Mononuclear cell (primary cell): Measurements from ENCODE around the gene TMEM143. TPM values are rescaled to one million over a fixed set of nuclear protein-coding genes. Genes with fewer than 3 reads are reported as not detected.
"Not testable (repeated sequence)": the region's sequence is repeated elsewhere in the genome, so short reads cannot be mapped to it uniquely, and the experiment has no call there.

Experiments
- H3K27me3 ChIP-seq: 2 replicates; pipeline ENCODE4 v1.6.0; 2011; ENCODE audit warnings: low read length, control low read depth; ENCODE audit not compliant: insufficient read depth
- H3K4me1 ChIP-seq: 2 replicates; pipeline ENCODE4 v1.5.1; 2011; ENCODE audit warnings: mild to moderate bottlenecking, low read length, control low read depth; ENCODE audit not compliant: insufficient read depth
- H3K4me3 ChIP-seq: 2 replicates; pipeline ENCODE4 v1.5.1; 2011; ENCODE audit warnings: mild to moderate bottlenecking, low read length, moderate library complexity
- H3K9me3 ChIP-seq: 2 replicates; pipeline ENCODE4 v1.5.1; 2011; ENCODE audit warnings: low read depth, mild to moderate bottlenecking, control low read depth, low read length
- total RNA-seq: library from RNA; depleted of rRNA; stranded (reverse); fragments of >200 nt; gene quantifications from one replicate; pipeline ENCODE4 v1.2.3, GENCODE V29; 2012

Gene TMEM143
- total RNA-seq, 1 donor, result 3.4 TPM

- Histone ChIP-seq H3K4me1 (no peaks in the 10 kb centered on the region), H3K9me3 (no peaks in the 10 kb centered on the region), H3K4me3 (no peak overlapping the region), H3K27me3 (no peaks in the 10 kb centered on the region)
These were observed 9.8 kb upstream of the TMEM143 start for GRCh38 chr19:48373567-48373966.

- Histone ChIP-seq H3K4me3 (no peak overlapping the region), H3K27me3 (no peaks in the 10 kb centered on the region), H3K4me1 (no peaks in the 10 kb centered on the region), H3K9me3 (no peaks in the 10 kb centered on the region)
These were observed 9.2 kb upstream of the TMEM143 start for GRCh38 chr19:48372904-48373303.

GRCh38 chr19:48371771-48372170 is 8.0 kb upstream of the TMEM143 start:
- H3K4me3 ChIP-seq, H3K27me3 ChIP-seq, H3K9me3 ChIP-seq, H3K4me1 ChIP-seq: not testable (repeated sequence)

DNA sequence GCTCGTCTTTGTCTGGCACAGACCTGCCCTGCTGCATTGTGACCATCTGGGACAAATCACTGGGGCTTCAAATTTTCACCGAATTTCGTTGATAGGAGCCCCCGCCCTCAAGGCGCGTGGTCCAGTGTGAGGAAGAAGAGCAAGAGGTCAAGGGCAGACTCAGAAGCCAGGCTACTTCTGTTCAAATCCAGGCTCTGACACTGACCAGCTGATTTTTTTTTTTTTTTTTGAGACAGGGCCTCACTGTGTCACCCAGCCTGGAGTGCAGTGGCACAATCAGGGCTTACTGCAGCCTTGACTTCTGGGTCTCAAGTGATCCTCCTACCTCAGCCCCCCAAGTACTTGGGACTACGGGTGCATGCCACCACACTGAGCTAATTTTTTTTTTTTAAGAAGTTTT is 7.6 kb upstream of the TMEM143 start:
- no peaks in the 10 kb centered on the region for H3K27me3 ChIP-seq

GRCh38 chr19:48370955-48371354 is 7.2 kb upstream of the TMEM143 start:
- Histone ChIP-seq H3K4me3 (no peak overlapping the region), H3K4me1 (no peaks in the 10 kb centered on the region), H3K9me3 (no peaks in the 10 kb centered on the region), H3K27me3 (no peaks in the 10 kb centered on the region)

More for the DNA sequence above, 7.6 kb upstream of the TMEM143 start:
- Histone ChIP-seq H3K9me3 (no peaks in the 10 kb centered on the region), H3K4me3 (no peak overlapping the region), H3K4me1 (no peaks in the 10 kb centered on the region)

DNA sequence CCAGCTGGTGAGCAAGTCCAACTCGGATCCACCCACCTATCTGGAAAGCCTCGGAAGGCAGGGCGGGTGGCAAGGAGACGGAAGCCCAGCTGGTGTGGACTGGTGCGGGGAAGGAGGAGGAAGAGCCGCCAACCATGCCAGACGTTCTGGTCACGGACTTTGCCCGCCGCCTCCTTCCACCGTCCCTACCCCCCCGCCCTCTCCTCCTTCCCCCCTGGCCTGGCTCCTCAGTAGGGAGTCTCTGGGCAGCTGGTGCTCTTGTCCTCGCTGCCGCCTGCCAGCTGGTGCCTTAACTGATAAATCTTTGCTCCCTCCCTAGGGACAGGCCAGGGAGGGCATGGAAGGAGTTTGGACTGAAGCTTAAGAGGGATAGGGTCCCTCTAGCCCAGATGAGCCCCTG is 5.2 kb upstream of the TMEM143 start:
- H3K27me3 ChIP-seq, result no peaks in the 10 kb centered on the region
- no peaks in the 10 kb centered on the region for H3K9me3 ChIP-seq
- no peak overlapping the region for H3K4me3 ChIP-seq
- H3K4me1 ChIP-seq, result peaks cover 8% of the 10 kb centered on the region

GRCh38 chr19:48367855-48368254 is 4.1 kb upstream of the TMEM143 start:
- H3K4me3 ChIP-seq, result no peak overlapping the region
- H3K4me1 ChIP-seq, result peaks cover 16% of the 10 kb centered on the region
- no peaks in the 10 kb centered on the region for H3K9me3 ChIP-seq
- H3K27me3 ChIP-seq, result no peaks in the 10 kb centered on the region

DNA sequence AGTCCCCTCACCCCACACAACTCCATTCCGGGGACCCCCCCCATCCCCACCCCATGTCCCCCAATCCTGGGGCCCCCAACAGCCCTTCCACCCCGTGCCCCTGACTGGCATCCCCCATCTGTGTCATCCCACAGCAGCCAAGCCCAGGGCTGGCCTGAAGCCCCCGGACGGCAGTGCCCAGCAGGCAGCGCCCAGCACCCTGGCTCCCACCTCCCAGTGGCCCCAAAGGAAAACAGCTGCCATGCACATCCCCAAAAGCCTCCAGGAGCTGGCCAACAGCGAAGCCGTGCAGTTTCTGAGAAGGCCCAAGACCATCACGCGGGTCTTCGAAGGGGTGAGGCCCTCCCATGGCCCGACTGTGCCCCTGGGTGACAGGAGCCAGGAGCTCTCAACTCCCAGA is 1.9 kb upstream of the TMEM143 start:
- Histone ChIP-seq H3K9me3 (no peaks in the 10 kb centered on the region), H3K4me3 (no peak overlapping the region), H3K4me1 (peaks cover 17% of the 10 kb centered on the region), H3K27me3 (no peaks in the 10 kb centered on the region)

DNA sequence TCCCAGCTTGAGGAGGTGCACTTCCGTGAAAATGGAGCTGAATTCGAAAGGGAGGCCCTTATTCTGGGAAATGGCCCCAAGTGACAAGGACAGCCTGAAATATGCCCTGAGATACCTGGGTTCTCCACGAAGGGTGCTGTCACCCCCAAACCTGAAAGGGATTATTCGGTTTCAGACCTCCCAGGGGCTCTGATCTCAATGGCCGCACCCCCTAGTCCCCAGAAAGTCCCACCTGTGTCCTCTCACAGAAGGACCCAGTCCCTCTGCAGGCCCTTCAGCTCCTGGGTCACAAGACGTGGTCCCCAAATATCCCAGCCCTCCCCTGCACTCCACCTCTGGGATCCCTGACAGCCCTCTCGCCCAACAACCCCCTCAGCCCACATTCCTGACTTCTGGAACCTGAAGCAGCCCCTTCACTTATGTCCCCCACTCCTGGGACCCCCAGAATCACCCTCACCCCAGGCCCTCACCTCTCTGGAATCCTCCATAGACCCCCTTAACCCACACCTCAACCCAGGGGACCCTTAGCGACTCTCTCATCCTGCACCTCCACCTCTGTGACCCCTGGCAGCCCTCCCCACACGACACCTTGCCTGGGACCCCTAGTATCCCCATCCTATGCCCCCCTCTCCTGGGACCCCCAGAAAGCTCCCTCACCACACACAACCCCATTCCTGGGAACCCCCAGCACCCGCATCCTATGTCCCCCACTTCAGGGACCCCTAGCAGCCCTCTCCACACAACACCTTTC is 1.0 kb upstream of the TMEM143 start:
- peaks cover 17% of the 10 kb centered on the region for H3K4me1 ChIP-seq
- peak overlapping the region; percentile 21 for H3K4me3 ChIP-seq
- H3K9me3 ChIP-seq, result no peaks in the 10 kb centered on the region
- H3K27me3 ChIP-seq, result no peaks in the 10 kb centered on the region

- no peaks in the 10 kb centered on the region for H3K9me3 ChIP-seq
- H3K27me3 ChIP-seq, result no peaks in the 10 kb centered on the region
- H3K4me3 ChIP-seq, result peak overlapping the region; percentile 58
- H3K4me1 ChIP-seq, result peaks cover 17% of the 10 kb centered on the region
These were observed 285 bp downstream of the TMEM143 start for GRCh38 chr19:48363500-48363809.

DNA sequence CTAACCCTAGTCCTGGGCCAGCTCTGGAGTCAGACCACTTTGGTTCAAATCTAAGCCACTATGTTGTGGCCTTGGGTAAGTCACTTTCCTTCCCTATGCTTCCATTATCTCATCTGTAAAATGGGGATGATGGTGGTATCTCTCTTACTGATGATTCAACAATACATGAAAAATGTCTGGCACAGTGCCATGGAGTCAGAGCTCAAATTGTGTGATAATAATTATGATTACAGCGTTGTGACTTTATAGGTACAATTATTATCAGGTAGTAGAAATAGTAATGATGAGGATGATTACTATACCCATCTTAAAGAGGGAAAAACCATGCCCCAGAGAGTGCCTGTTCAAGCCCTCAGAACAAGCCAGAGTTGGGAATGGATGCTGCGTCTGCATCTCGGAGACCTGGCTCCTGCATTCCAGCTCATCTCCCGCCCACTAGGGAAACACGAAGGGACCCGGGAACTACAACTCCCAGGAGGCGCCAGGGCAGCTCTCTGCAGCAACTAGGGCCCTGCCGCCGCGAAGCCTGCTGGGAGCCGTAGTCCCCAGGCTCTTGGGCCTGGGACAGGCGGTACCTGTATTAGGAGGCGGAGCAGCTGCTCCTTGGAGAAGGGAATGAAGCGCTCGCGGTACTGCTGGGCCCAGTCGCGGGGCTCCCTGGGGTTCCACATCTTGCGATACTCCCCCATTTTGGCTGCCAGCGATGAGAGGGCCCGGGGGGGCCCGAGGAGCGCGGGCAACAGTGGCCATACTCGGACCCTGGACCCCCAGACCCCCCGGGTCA is 832 bp downstream of the TMEM143 start:
- no peaks in the 10 kb centered on the region for H3K27me3 ChIP-seq
- H3K4me1 ChIP-seq, result peaks cover 17% of the 10 kb centered on the region
- H3K9me3 ChIP-seq, result no peaks in the 10 kb centered on the region
- H3K4me3 ChIP-seq, result peak overlapping the region; percentile 58

GRCh38 chr19:48361912-48362311 is 1.8 kb downstream of the TMEM143 start:
- Histone ChIP-seq H3K9me3 (no peaks in the 10 kb centered on the region), H3K4me1 (peaks cover 17% of the 10 kb centered on the region), H3K27me3 (no peaks in the 10 kb centered on the region), H3K4me3 (no peak overlapping the region)

GRCh38 chr19:48359123-48359522 is 4.6 kb downstream of the TMEM143 start:
- Histone ChIP-seq H3K4me1 (peaks cover 10% of the 10 kb centered on the region), H3K4me3 (no peak overlapping the region), H3K27me3 (no peaks in the 10 kb centered on the region), H3K9me3 (no peaks in the 10 kb centered on the region)

- no peaks in the 10 kb centered on the region for H3K27me3 ChIP-seq
- H3K4me1 ChIP-seq, result no peaks in the 10 kb centered on the region
- no peak overlapping the region for H3K4me3 ChIP-seq
- no peaks in the 10 kb centered on the region for H3K9me3 ChIP-seq
These were observed 8.3 kb downstream of the TMEM143 start for GRCh38 chr19:48355365-48355954.

- Histone ChIP-seq H3K4me3 (no peak overlapping the region), H3K9me3 (no peaks in the 10 kb centered on the region)
These were observed 9.3 kb downstream of the TMEM143 start for GRCh38 chr19:48354332-48354992.

More at GRCh38 chr19:48354332-48354992, 9.3 kb downstream of the TMEM143 start:
- Histone ChIP-seq H3K4me1 (no peaks in the 10 kb centered on the region), H3K27me3 (no peaks in the 10 kb centered on the region)
